8988T (cell line): ENCODE measurements around the gene ALAS1.

ENCODE experiments used
- DNase-seq: peaks from one replicate; pipeline ENCODE4 v3.0.0; 2011

Gene ALAS1

GRCh38 chr3:52257911-52258310, 60.0 kb downstream of the ALAS1 start:
- DNase-seq = no peak

DNA sequence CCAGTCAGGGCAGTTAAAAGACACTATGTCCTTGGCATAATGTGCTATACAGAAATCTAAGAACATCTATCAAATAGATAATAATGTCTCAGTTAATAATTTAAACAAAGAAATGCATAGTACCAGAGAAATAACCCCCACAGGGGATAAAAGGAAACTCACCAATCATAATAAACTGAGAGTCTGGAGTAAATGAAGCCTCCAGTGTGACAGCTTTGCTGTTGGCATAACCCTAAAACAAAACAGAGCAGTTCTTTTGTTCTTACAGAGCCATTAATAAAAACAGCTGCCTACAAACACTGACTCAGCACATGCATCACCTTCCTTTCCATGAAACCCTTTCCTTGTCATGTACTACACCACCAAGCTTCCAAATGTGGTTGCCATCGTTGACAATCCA, 61.1 kb downstream of the ALAS1 start:
- no peak for DNase-seq

DNA sequence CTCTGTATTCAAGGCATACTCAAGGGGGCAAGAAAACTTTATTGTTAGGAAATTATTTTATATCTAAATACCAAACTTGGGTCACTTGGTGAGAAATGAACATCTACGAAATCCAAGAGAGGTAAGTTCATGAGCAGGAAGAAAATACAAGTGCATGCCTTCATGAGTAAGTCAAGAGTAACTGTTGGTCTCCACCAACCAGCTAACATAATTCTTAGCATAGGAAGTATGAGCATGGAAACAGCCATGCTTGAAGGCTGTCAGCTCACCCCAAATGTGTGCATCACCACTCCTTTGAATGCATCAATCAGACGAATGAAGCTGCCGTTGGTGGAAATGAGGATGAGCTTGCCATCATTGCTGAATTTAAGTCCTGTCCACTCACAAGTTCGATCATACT, 61.5 kb downstream of the ALAS1 start:
- no peak for DNase-seq

- DNase-seq = no peak
Measured at GRCh38 chr3:52262447-52262846, 64.5 kb downstream of the ALAS1 start.
